H1 (cell line): ENCODE measurements around the gene ADO. TPM values are rescaled to one million over a fixed set of nuclear protein-coding genes. Genes with fewer than 3 reads are reported as not detected.

ENCODE experiments used
- CTCF ChIA-PET: fragments of 300-600 bp; sonication (Branson Sonifier 250); formaldehyde crosslinking; loops from one replicate; lab custom pipeline; 2021; ENCODE audit not compliant: partially characterized antibody; lab: Charles Lee
- POLR2A ChIA-PET: fragments of 300-600 bp; sonication (Branson Sonifier 250); formaldehyde crosslinking; loops from one replicate; lab custom pipeline; 2021; ENCODE audit warnings: inconsistent platforms; ENCODE audit not compliant: partially characterized antibody; lab: Charles Lee
- DNase-seq, 2 experiments: peaks; one replicate each; pipeline versions ENCODE4 v3.0.0 to v3.0.0-alpha.2; 2010 to 2022; ENCODE audit warnings: low spot score in 2 of 2, low read depth in 1 of 2, mixed read lengths in 1 of 2
- FAIRE-seq: peaks from 2 replicates; lab custom pipeline; 2011; peaks lifted over from hg19 to GRCh38; lab: Jason Lieb, UNC
- H2AFZ ChIP-seq: 2 replicates; pipeline ENCODE4 v1.8.1; 2012; ENCODE audit warnings: low read length, inconsistent platforms
- H2AK5ac ChIP-seq: 2 replicates; pipeline ENCODE4 v1.6.1; 2013; ENCODE audit warnings: low read depth, low read length
- H2BK120ac ChIP-seq: replicated peaks from 2 replicates; pipeline ENCODE3; 2013; ENCODE audit warnings: low read depth, low read length, inconsistent platforms
- H2BK12ac ChIP-seq: 2 replicates; pipeline ENCODE4 v1.6.1; 2013; ENCODE audit warnings: low read depth, low read length
- H2BK15ac ChIP-seq: 2 replicates; pipeline ENCODE4 v1.6.1; 2013; ENCODE audit warnings: low read length
- H2BK20ac ChIP-seq: 2 replicates; pipeline ENCODE4 v1.6.1; 2013; ENCODE audit warnings: low read length
- H2BK5ac ChIP-seq: 2 replicates; pipeline ENCODE4 v1.6.1; 2013; ENCODE audit warnings: low read depth, low read length
- H3K14ac ChIP-seq: 2 replicates; pipeline ENCODE4 v1.6.1; 2013; ENCODE audit warnings: inconsistent platforms; ENCODE audit not compliant: insufficient read length
- H3K18ac ChIP-seq: 2 replicates; pipeline ENCODE4 v1.6.1; 2013; ENCODE audit warnings: low read length; ENCODE audit errors: extremely low read depth
- H3K23ac ChIP-seq: 2 replicates; pipeline ENCODE4 v1.6.1; 2013; ENCODE audit warnings: inconsistent platforms; ENCODE audit not compliant: insufficient read length
- H3K23me2 ChIP-seq: 2 replicates; pipeline ENCODE4 v1.6.1; 2013; ENCODE audit warnings: low read depth, low read length
- H3K27ac ChIP-seq: 2 replicates; pipeline ENCODE4 v1.6.1; 2011; ENCODE audit warnings: low read depth, low read length, inconsistent platforms
- H3K27me3 ChIP-seq, 4 experiments: replicated peaks in 1 of 4; 1 replicate in 1 of 4; 2 replicates in 3 of 4; pipeline versions ENCODE4 v1.6.1 to v1.8.1; 2011 to 2013; ENCODE audit warnings: low read length in 3 of 4, mild to moderate bottlenecking in 3 of 4, inconsistent platforms in 2 of 4, mixed read lengths in 2 of 4, moderate library complexity in 1 of 4; ENCODE audit not compliant: control insufficient read depth in 3 of 4, insufficient read depth in 3 of 4; ENCODE audit errors: extremely low read depth in 1 of 4
- H3K36me3 ChIP-seq, 4 experiments: 2 replicates each; pipeline versions ENCODE4 v1.6.1 to v1.8.1; 2011 to 2013; ENCODE audit warnings: mild to moderate bottlenecking in 4 of 4, low read length in 3 of 4, moderate library complexity in 2 of 4, control low read depth in 1 of 4, inconsistent platforms in 1 of 4; ENCODE audit not compliant: insufficient read depth in 4 of 4, control insufficient read depth in 2 of 4
- H3K4ac ChIP-seq: replicated peaks from 2 replicates; pipeline ENCODE3; 2013; ENCODE audit warnings: low read length, low read depth, mixed read lengths, inconsistent platforms; ENCODE audit not compliant: insufficient read length
- H3K4me1 ChIP-seq, 4 experiments: replicated peaks in 1 of 4; 1 replicate in 1 of 4; 2 replicates in 3 of 4; pipeline versions ENCODE4 v1.6.1 to v1.8.1; 2011 to 2013; ENCODE audit warnings: low read length in 3 of 4, inconsistent platforms in 2 of 4, mixed read lengths in 1 of 4; ENCODE audit not compliant: insufficient read depth in 4 of 4, control insufficient read depth in 3 of 4
- H3K4me2 ChIP-seq, 2 experiments: 2 replicates each; pipeline versions ENCODE4 v1.6.1 to v1.8.1; 2011 to 2013; ENCODE audit warnings: low read depth in 2 of 2, low read length in 2 of 2, control low read depth in 1 of 2, inconsistent platforms in 1 of 2, mild to moderate bottlenecking in 1 of 2; ENCODE audit not compliant: insufficient read depth in 1 of 2
- H3K4me3 ChIP-seq, 4 experiments: fragments of 200-600, 300-600 bp in 1 of 4; sonication (generic), shearing (Covaris generic), sonication (Bioruptor Twin) in 1 of 4; 2 replicates each; pipeline versions ENCODE4 v1.5.1 to v1.8.1; 2011 to 2016; ENCODE audit warnings: low read length in 4 of 4, low read depth in 3 of 4, control low read depth in 2 of 4, inconsistent platforms in 2 of 4, mild to moderate bottlenecking in 2 of 4, mixed read lengths in 1 of 4, moderate library complexity in 1 of 4; ENCODE audit not compliant: insufficient read depth in 2 of 4; ENCODE audit errors: extremely low read depth in 1 of 4
- H3K56ac ChIP-seq: replicated peaks from 2 replicates; pipeline ENCODE3; 2013; ENCODE audit warnings: low read depth, mild to moderate bottlenecking, mixed read lengths, low read length, inconsistent platforms; ENCODE audit not compliant: insufficient read length
- H3K79me1 ChIP-seq: 2 replicates; pipeline ENCODE4 v1.6.1; 2013; ENCODE audit warnings: low read depth, low read length, control low read depth
- H3K79me2 ChIP-seq, 2 experiments: 2 replicates each; pipeline versions ENCODE4 v1.6.1 to v1.8.1; 2012 to 2013; ENCODE audit warnings: low read length in 2 of 2, mild to moderate bottlenecking in 2 of 2, inconsistent platforms in 1 of 2; ENCODE audit not compliant: insufficient read depth in 2 of 2, control insufficient read depth in 1 of 2
- H3K9ac ChIP-seq, 4 experiments: replicated peaks in 1 of 4; 1 replicate in 1 of 4; 2 replicates in 3 of 4; pipeline versions ENCODE4 v1.6.1 to v1.8.1; 2011 to 2013; ENCODE audit warnings: low read depth in 3 of 4, low read length in 3 of 4, control low read depth in 2 of 4, mild to moderate bottlenecking in 2 of 4, moderate library complexity in 2 of 4, inconsistent platforms in 1 of 4; ENCODE audit errors: extremely low read depth in 1 of 4
- H3K9me3 ChIP-seq, 2 experiments: 2 replicates each; pipeline versions ENCODE4 v1.6.1 to v1.8.1; 2012 to 2013; ENCODE audit warnings: mild to moderate bottlenecking in 2 of 2, moderate library complexity in 2 of 2, control low read depth in 1 of 2, inconsistent platforms in 1 of 2, low read depth in 1 of 2, low read length in 1 of 2, mixed read lengths in 1 of 2; ENCODE audit not compliant: insufficient read depth in 2 of 2
- H4K20me1 ChIP-seq, 2 experiments: replicated peaks in 1 of 2; 2 replicates each; pipeline versions ENCODE3 to v1.8.1; 2011 to 2013; ENCODE audit warnings: inconsistent platforms in 2 of 2, low read length in 2 of 2, mild to moderate bottlenecking in 1 of 2; ENCODE audit not compliant: insufficient read depth in 2 of 2, control insufficient read depth in 1 of 2
- H4K5ac ChIP-seq: 2 replicates; pipeline ENCODE4 v1.6.1; 2013; ENCODE audit warnings: low read length, low read depth, mixed read lengths, inconsistent platforms; ENCODE audit not compliant: insufficient read length
- H4K8ac ChIP-seq: 2 replicates; pipeline ENCODE4 v1.8.0; 2013; ENCODE audit warnings: mild to moderate bottlenecking, moderate library complexity, low read length, inconsistent platforms; ENCODE audit not compliant: insufficient read depth; ENCODE audit errors: extremely low read depth
- H4K91ac ChIP-seq: replicated peaks from 2 replicates; pipeline ENCODE3; 2013; ENCODE audit warnings: low read length, mixed read lengths, inconsistent platforms; ENCODE audit not compliant: insufficient read length
- CHD2 ChIP-seq: IDR thresholded peaks from 2 replicates; pipeline ENCODE4 v1.6.1; 2012; ENCODE audit warnings: low read length, improper control_type of control experiment
- CREB1 ChIP-seq: IDR thresholded peaks from 2 replicates; pipeline ENCODE4 v1.6.1; 2012; ENCODE audit warnings: inconsistent platforms
- RFX5 ChIP-seq: IDR thresholded peaks from 2 replicates; pipeline ENCODE4 v1.6.1; 2011; ENCODE audit warnings: low read depth, low read length, improper control_type of control experiment, borderline replicate concordance
- RNF2 ChIP-seq: fragments of 200-900, 300-1000 bp; sonication (generic); IDR thresholded peaks from 2 replicates; pipeline ENCODE4 v1.7.1; 2016; ENCODE audit warnings: borderline replicate concordance, low read depth, mild to moderate bottlenecking, antibody characterized with exemption, low read length; ENCODE audit not compliant: poor library complexity, severe bottlenecking; ENCODE audit errors: missing control alignments
- SIRT6 ChIP-seq: IDR thresholded peaks from one replicate; pipeline ENCODE4 v1.7.1; 2012; ENCODE audit warnings: low read length, inconsistent platforms
- SIX5 ChIP-seq: IDR thresholded peaks from 2 replicates; pipeline ENCODE4 v1.6.1; 2011; ENCODE audit warnings: mild to moderate bottlenecking, low read depth, low read length
- TAF7 ChIP-seq: optimal IDR thresholded peaks from 2 replicates; pipeline ENCODE3; 2011; ENCODE audit warnings: low read depth, mild to moderate bottlenecking, inconsistent platforms, low read length, moderate library complexity, borderline replicate concordance
- TEAD4 ChIP-seq: IDR thresholded peaks from 2 replicates; pipeline ENCODE4 v1.6.1; 2012; ENCODE audit warnings: low read depth, low read length, inconsistent platforms, mixed read lengths
- whole genome bisulfite sequencing, 2 experiments: shearing (Covaris generic) in 1 of 2; methylation state at CpG; one replicate each; pipeline versions ENCODE4 v1.1.6 to v1.1.7; 2013 to 2015; ENCODE audit warnings: low lambda C conversion rate in 2 of 2, mixed read lengths in 2 of 2, inconsistent platforms in 1 of 2, low coverage in 1 of 2, missing lambda C conversion rate in 1 of 2; ENCODE audit not compliant: insufficient replicate concordance in 2 of 2, insufficient coverage in 1 of 2, insufficient read length in 1 of 2; ENCODE audit errors: extremely low coverage in 1 of 2, missing lambda C conversion rate in 1 of 2; 5-methylcytosine and 5-hydroxymethylcytosine counted together
- polyA plus RNA-seq, 7 experiments: library from polyadenylated mRNA; depleted of rRNA in 3 of 7; stranded (reverse) in 5 of 7; unstranded in 2 of 7; fragments of >200 nt in 5 of 7; fragments of 200-250 nt in 2 of 7; gene quantifications; 1 replicate in 5 of 7; 2 replicates in 1 of 7; 4 replicates in 1 of 7; pipeline versions ENCODE4 v1.2.1 to v1.2.3, GENCODE V29; 2011 to 2013; ENCODE audit warnings: missing spikeins in 2 of 7, mixed read lengths in 2 of 7
- total RNA-seq: library from RNA; stranded (reverse); fragmentation: NEBNext Ultra II Directional; extraction: Animal tissue kit (Norgen Biotek cat#: 25700); gene quantifications from 2 replicates; pipeline ENCODE4 v1.2.1, GENCODE V29; 2021
- TF ChIP-seq, protein P1 (sequence below): IDR thresholded peaks from 2 replicates; pipeline ENCODE4 v1.6.1; 2011; ENCODE audit warnings: low read length, improper control_type of control experiment

The ADO gene
- total and polyA plus RNA-seq, 2 of the 8 experiments (the other 6 are each of a cell fraction or from before 2014, with no cell fraction given): 18.7 to 27.9 TPM

DNA sequence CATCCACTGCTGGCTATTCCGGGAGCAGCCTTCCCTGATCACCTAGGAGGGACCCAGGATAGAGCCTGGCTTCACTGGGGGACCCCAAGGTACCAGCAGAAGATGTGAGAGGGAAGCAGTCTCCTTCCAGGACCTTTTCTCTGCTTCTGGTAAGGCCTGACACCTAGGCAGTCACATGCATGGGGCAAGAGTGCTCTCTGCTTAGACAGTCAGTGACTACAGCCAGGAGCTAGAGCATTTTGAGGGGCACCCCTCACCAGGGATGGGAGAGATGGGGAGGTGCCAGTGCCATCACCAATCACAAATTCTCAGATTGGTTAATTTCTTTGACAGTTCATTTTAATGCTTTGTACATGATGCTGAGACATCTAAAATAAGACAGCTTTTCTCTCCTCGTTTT, 13.9 kb upstream of the ADO start:
- no peak overlapping the region for H3K14ac ChIP-seq
- no peaks in the 10 kb centered on the region for H3K79me1 ChIP-seq
- no peak for FAIRE-seq
- no peak overlapping the region for H3K9ac ChIP-seq
- H2AFZ ChIP-seq: no peak overlapping the region
- H3K36me3 ChIP-seq: no peaks in the 10 kb centered on the region
- H3K4me3 ChIP-seq: no peak overlapping the region
- no peaks in the 10 kb centered on the region for H3K23me2 ChIP-seq
- H3K23ac ChIP-seq: no peak overlapping the region
- no peak overlapping the region for H4K5ac ChIP-seq
- no peaks in the 10 kb centered on the region for H3K9me3 ChIP-seq
- no peak overlapping the region for H2BK20ac ChIP-seq
- H3K27ac ChIP-seq: no peak overlapping the region
- no peak overlapping the region for H2BK12ac ChIP-seq
- H4K20me1 ChIP-seq: no peaks in the 10 kb centered on the region
- no peak for DNase-seq
- no peak overlapping the region for H4K91ac ChIP-seq
- no peak overlapping the region for H2BK15ac ChIP-seq
- H3K79me2 ChIP-seq: no peaks in the 10 kb centered on the region
- no peaks in the 10 kb centered on the region for H3K4me1 ChIP-seq
- no peak overlapping the region for H2AK5ac ChIP-seq
- H2BK120ac ChIP-seq: no peak overlapping the region
- TF ChIP-seq TAF7 (no peak), SIRT6 (no peak), CHD2 (no peak), RFX5 (no peak), TEAD4 (no peak), RNF2 (no peak), SIX5 (no peak), CREB1 (no peak)
- TF ChIP-seq, protein P1, sequence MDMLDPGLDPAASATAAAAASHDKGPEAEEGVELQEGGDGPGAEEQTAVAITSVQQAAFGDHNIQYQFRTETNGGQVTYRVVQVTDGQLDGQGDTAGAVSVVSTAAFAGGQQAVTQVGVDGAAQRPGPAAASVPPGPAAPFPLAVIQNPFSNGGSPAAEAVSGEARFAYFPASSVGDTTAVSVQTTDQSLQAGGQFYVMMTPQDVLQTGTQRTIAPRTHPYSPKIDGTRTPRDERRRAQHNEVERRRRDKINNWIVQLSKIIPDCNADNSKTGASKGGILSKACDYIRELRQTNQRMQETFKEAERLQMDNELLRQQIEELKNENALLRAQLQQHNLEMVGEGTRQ: no peak
- WGBS, 2 experiments: 85% methylated on average over 2 of the region's 2 CpGs; no CpG with 5 or more reads in 1 of the 2 experiments
- H2BK5ac ChIP-seq: no peak overlapping the region
- no peak overlapping the region for H3K56ac ChIP-seq
- no peak overlapping the region for H4K8ac ChIP-seq
- H3K4me2 ChIP-seq: no peak overlapping the region
- ChIA-PET CTCF (interaction anchor here (1.0 to 2.1 kb wide), 3 partner anchors 10 to 29 kb away, joined by 3 to 6 read pairs (median 3); no protein-coding TSS in a partner anchor), POLR2A (no interaction called here)
- no peaks in the 10 kb centered on the region for H3K27me3 ChIP-seq
- H3K18ac ChIP-seq: no peak overlapping the region
- no peak overlapping the region for H3K4ac ChIP-seq
